ENCODE measurements around the gene LRIG2.

LRIG2 gene

GRCh38 chr1:113178522-113178921 lies 105.5 kb downstream of the LRIG2 start:
- DNase-seq, result no peak
